Activated T-helper 17 cell treated with anti-CD3 and anti-CD28 coated beads, Interleukin-2, amount 50 U/mL, for 72 hours (primary cell): ENCODE results near the gene OTOA. TPM values are rescaled to one million over a fixed set of nuclear protein-coding genes. Genes with fewer than 3 reads are reported as not detected.
"Not testable (repeated sequence)": the region's sequence is repeated elsewhere in the genome, so short reads cannot be mapped to it uniquely, and the experiment has no call there.

Experiments
- ATAC-seq: fragments of 150-1000 bp; cut with Tn5 transposase; replicated peaks from 2 replicates; pipeline ENCODE4 v1.10.0; 2021; ENCODE audit warnings: mild to moderate bottlenecking, moderate library complexity
- H3K27ac Mint-ChIP-seq: one replicate; pipeline ENCODE4 v1.8.0; 2022; ENCODE audit warnings: mixed read lengths
- H3K27me3 Mint-ChIP-seq: one replicate; pipeline ENCODE4 v1.8.0; 2022; ENCODE audit warnings: mixed read lengths
- H3K36me3 Mint-ChIP-seq: one replicate; pipeline ENCODE4 v1.8.0; 2022; ENCODE audit warnings: low read depth, mild to moderate bottlenecking, mixed read lengths
- H3K4me1 Mint-ChIP-seq: one replicate; pipeline ENCODE4 v1.8.0; 2022; ENCODE audit warnings: mixed read lengths
- H3K4me3 Mint-ChIP-seq: one replicate; pipeline ENCODE4 v1.8.0; 2022; ENCODE audit warnings: mild to moderate bottlenecking, mixed read lengths
- H3K9me3 Mint-ChIP-seq: one replicate; pipeline ENCODE4 v1.8.0; 2022; ENCODE audit warnings: mixed read lengths
- total RNA-seq, 2 donors: library from RNA; stranded (reverse); gene quantifications; one replicate each; pipeline ENCODE4 v1.2.3, GENCODE V29; 2022

OTOA gene
- total RNA-seq, 2 donors from 2014 or later, result 0.16 to 0.28 TPM

- H3K27ac Mint-ChIP-seq, H3K36me3 Mint-ChIP-seq, H3K9me3 Mint-ChIP-seq, H3K4me3 Mint-ChIP-seq, ATAC-seq, H3K4me1 Mint-ChIP-seq, H3K27me3 Mint-ChIP-seq: not testable (repeated sequence)
Measured at GRCh38 chr16:21768810-21769209, 105.0 kb downstream of the OTOA start.

DNA sequence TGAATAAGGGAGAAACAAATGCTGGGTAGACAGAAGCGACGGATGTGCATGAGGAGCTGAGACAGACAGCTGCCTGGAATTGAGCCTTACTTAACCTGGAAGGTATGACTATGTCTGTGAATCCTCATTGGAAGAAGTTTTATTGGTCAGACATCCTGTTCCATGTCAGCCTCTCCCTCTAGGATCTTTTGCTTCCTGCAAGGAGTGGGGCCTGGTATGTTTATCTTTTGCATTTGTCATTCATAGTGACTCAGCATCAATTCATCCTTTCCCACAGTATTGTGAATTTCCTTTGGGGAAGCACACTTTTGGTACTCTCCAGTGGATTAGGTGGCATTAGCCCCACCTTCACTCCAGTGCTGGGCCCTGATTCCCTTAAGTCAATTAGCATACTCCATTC lies 105.5 kb downstream of the OTOA start:
- not testable (repeated sequence) for H3K4me3 Mint-ChIP-seq, H3K4me1 Mint-ChIP-seq, H3K9me3 Mint-ChIP-seq, H3K36me3 Mint-ChIP-seq, ATAC-seq, H3K27ac Mint-ChIP-seq, H3K27me3 Mint-ChIP-seq

- not testable (repeated sequence) for H3K27ac Mint-ChIP-seq, H3K27me3 Mint-ChIP-seq, H3K9me3 Mint-ChIP-seq, H3K4me3 Mint-ChIP-seq, H3K36me3 Mint-ChIP-seq, H3K4me1 Mint-ChIP-seq
- peak; percentile 81 for ATAC-seq
Measured at GRCh38 chr16:21770584-21770983, 106.8 kb downstream of the OTOA start.

GRCh38 chr16:21772547-21773206 lies 108.9 kb downstream of the OTOA start:
- not testable (repeated sequence) for H3K4me3 Mint-ChIP-seq, ATAC-seq, H3K27ac Mint-ChIP-seq, H3K36me3 Mint-ChIP-seq, H3K4me1 Mint-ChIP-seq, H3K27me3 Mint-ChIP-seq, H3K9me3 Mint-ChIP-seq

DNA sequence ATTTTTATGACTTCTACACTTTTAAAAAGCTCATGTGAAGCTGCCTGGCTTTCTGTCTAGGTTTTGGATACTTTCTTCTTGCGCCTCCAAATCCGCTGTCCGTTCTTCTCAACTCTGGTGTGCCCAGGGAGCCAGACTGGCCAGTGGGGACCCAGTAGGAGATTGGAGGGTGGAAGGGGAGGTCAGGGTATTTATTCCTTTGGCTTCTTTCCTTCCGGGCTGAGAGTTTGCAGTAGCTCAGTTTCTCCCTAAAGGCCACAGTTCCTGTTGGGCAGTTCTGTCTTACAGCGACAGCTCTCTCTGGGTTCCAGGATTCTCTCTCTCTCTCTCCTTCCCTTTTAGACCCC lies 109.4 kb downstream of the OTOA start:
- H3K9me3 Mint-ChIP-seq, H3K36me3 Mint-ChIP-seq, H3K27ac Mint-ChIP-seq, ATAC-seq, H3K27me3 Mint-ChIP-seq, H3K4me3 Mint-ChIP-seq, H3K4me1 Mint-ChIP-seq: not testable (repeated sequence)

DNA sequence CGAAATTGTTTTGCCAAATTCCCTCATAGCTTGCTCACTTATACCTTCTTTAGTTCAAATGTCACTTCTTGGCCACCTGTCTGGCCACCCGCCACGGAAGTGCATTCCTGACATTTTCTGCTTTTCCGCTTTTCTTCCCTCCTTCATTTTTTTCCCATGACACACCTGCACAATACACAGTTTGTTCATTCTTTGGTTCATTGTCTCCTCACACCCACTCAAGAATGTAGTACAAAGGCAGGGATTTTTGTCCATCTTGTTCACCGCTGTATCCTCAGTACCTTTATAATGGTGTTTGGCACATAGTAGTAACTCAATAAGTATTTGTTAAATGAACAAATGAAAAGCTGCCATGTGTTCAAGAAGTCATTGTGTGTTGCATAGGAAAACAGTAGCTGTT lies 116.8 kb downstream of the OTOA start:
- not testable (repeated sequence) for H3K27me3 Mint-ChIP-seq, ATAC-seq, H3K4me1 Mint-ChIP-seq, H3K27ac Mint-ChIP-seq, H3K4me3 Mint-ChIP-seq, H3K9me3 Mint-ChIP-seq, H3K36me3 Mint-ChIP-seq

- not testable (repeated sequence) for H3K36me3 Mint-ChIP-seq, H3K4me3 Mint-ChIP-seq, H3K27me3 Mint-ChIP-seq, H3K4me1 Mint-ChIP-seq, H3K27ac Mint-ChIP-seq, H3K9me3 Mint-ChIP-seq
- ATAC-seq, result peak; percentile 99
Measured at GRCh38 chr16:21790506-21790905, 126.7 kb downstream of the OTOA start.

DNA sequence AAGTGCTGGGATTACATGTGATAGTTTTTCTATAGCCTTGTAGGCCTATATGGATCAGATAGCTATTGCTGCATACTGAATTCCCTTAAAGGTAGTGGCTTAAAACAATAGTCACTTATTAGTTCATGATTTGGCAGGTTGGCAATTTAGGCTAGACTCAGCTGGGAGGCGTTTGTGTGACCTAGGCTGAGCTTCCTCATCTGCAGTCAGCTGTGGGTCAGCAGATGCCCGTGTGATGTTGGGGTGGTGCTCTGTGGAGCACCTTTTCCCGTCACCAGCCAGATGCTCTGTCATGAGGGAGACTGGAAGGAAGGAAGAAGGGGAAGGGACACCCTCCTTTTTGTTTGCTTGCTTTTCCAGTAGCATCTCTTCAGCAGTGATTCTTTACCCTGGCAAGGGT lies 129.5 kb downstream of the OTOA start:
- not testable (repeated sequence) for H3K27me3 Mint-ChIP-seq, H3K9me3 Mint-ChIP-seq, H3K36me3 Mint-ChIP-seq, ATAC-seq, H3K4me3 Mint-ChIP-seq, H3K4me1 Mint-ChIP-seq, H3K27ac Mint-ChIP-seq

DNA sequence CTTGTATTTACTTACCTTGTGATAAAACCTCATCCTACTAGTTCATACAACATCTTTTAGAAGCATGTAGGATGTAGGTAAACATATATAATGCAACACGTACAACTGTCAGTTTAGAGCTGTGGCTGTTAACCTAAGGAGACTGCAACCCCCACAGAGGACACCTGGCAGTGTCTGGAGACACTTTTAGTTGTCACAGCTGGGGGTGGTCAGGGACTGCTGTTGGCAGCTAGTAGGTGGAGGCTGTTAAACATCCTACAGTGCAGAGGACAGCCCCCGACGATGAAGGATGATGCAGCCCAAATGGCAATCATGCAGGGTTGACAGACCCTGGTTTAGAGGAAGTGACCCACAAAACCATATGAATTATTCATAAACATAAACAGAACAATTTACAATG lies 134.8 kb downstream of the OTOA start:
- H3K9me3 Mint-ChIP-seq, ATAC-seq, H3K4me3 Mint-ChIP-seq, H3K27me3 Mint-ChIP-seq, H3K4me1 Mint-ChIP-seq, H3K27ac Mint-ChIP-seq: not testable (repeated sequence)
- H3K36me3 Mint-ChIP-seq, result peaks cover 36% of the 10 kb centered on the region

GRCh38 chr16:21801538-21802374 lies 138.0 kb downstream of the OTOA start:
- not testable (repeated sequence) for H3K4me3 Mint-ChIP-seq, H3K9me3 Mint-ChIP-seq, H3K27ac Mint-ChIP-seq, H3K27me3 Mint-ChIP-seq, H3K4me1 Mint-ChIP-seq
- H3K36me3 Mint-ChIP-seq, result peaks cover 48% of the 10 kb centered on the region
- ATAC-seq, result peak; percentile 55

GRCh38 chr16:21802375-21802663 lies 138.6 kb downstream of the OTOA start:
- not testable (repeated sequence) for H3K4me1 Mint-ChIP-seq, H3K9me3 Mint-ChIP-seq, H3K4me3 Mint-ChIP-seq, H3K27ac Mint-ChIP-seq, H3K27me3 Mint-ChIP-seq
- H3K36me3 Mint-ChIP-seq, result peaks cover 50% of the 10 kb centered on the region
- ATAC-seq, result peak; percentile 66

Other genes starting within 250 kb of the OTOA start
- gene METTL9, start 64.4 kb upstream of the OTOA start, total RNA-seq, result 10 to 100 TPM; 70.7 to 95.7 TPM
- gene IGSF6, start 11.4 kb upstream of the OTOA start, total RNA-seq, result under 1 TPM in 1 of 2 donors, not detected in 1; 0.45 TPM
- 100 to 1,000 TPM; 187 to 263 TPM for gene NPIPB4, start 193.8 kb downstream of the OTOA start, total RNA-seq